ENCODE data around the gene CFAP91.

The CFAP91 gene

DNA sequence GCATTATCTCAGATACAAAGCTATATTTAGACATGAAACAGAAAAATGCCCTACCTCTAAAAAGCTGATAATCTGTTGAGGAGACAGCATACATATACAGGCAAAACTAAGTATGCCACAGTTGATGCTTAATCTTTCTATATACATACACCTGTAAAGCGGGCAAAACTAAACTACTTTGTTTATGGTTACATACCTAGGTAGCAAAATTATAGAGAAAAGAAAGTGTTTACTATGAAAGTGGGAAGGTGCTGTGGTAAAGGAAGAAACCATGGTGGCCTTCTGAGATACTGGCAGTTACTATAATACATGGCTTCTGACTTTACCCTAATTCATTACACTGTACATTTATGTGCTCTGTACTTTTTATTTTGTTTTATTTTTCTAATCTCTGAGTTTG is 43.1 kb downstream of the CFAP91 start:
- no peak for DNase-seq

DNA sequence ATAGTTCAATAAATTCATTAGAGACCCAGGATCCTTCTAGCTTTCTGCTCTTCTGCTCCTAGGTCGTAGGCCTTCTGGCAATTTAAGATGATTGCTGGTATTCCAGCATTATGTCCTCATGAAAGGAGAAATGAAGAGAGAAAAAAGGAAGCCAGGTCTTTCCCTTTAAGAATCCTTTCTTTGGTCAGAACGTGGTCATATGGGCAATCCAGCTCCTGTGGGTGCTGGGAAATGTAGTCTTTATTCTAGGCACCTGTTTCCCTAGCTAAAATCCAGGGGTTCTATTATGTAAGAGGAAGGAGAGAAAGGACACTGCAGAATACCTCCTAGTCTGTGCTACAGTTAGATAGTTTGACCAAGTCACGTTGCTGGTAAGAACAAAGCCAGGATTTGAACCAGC is 43.6 kb downstream of the CFAP91 start:
- no peak for DNase-seq

- DNase-seq = no peak
Measured at GRCh38 chr3:119747357-119747756, 44.5 kb downstream of the CFAP91 start.

DNA sequence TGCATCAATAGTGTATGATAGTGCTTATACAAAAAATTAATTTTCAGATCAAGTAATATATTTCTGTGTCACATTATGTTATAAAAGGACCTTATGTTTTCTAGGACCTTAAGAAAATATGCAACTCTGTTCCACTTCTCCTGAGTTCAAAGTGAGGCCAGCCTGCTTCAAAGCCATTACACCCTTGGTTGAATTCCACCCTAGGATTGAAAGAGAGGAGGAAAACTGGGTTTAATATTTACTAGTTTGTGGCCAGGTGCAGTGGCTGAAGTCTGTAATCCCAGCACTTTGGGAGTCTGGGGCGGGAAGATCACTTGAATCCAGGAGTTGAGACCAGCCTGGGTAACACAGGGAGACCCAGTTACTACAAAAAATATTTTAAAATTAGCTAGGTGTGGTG is 46.2 kb downstream of the CFAP91 start:
- no peak for DNase-seq

GRCh38 chr3:119751423-119751822 is 48.6 kb downstream of the CFAP91 start:
- DNase-seq = peak; percentile 6

All from fibroblast of skin of scalp (primary cell).